ENCODE results near the gene TYMP.

DNA sequence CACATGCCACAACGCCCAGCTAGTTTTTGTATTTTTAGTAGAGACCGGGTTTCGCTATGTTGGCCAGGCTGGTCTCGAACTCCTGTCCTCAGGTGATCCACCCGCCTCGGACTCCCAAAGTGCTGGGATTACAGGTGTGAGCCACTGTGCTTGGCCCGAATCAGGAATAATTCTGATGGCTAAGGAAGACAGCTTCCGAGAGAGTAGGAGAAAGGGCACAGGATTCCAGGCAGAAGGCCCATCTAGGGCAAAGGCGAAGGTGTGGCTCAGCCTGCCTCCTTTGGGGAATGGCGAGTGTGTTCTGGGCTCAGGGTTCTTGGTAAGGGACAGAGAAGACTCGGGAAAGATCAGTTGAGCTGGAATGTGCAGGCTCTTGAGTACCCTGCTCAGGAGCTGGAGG, 34.5 kb upstream of the TYMP start:
- TF ChIP-seq, protein P1, sequence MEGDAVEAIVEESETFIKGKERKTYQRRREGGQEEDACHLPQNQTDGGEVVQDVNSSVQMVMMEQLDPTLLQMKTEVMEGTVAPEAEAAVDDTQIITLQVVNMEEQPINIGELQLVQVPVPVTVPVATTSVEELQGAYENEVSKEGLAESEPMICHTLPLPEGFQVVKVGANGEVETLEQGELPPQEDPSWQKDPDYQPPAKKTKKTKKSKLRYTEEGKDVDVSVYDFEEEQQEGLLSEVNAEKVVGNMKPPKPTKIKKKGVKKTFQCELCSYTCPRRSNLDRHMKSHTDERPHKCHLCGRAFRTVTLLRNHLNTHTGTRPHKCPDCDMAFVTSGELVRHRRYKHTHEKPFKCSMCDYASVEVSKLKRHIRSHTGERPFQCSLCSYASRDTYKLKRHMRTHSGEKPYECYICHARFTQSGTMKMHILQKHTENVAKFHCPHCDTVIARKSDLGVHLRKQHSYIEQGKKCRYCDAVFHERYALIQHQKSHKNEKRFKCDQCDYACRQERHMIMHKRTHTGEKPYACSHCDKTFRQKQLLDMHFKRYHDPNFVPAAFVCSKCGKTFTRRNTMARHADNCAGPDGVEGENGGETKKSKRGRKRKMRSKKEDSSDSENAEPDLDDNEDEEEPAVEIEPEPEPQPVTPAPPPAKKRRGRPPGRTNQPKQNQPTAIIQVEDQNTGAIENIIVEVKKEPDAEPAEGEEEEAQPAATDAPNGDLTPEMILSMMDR (optimal IDR thresholded peaks at IDR 0.05 in 1 of 3, IDR thresholded peaks at IDR 0.05 in 1 of 3, conservative IDR thresholded peaks at IDR 0.05 in 1 of 3; ENCODE audit: extremely low read depth in 1 of 3, insufficient read depth in 2 of 3, low read length in 3 of 3): no peak
- no peak for TF ChIP-seq EZH2 (IDR thresholded peaks at IDR 0.05; ENCODE audit: low read length)

Measured in keratinocyte (primary cell).